Fibroblast of lung (primary cell): ENCODE data around the gene CRACDL.

Source experiments
- EZH2 ChIP-seq: IDR thresholded peaks from 2 replicates; pipeline ENCODE4 v1.5.1; 2012; ENCODE audit warnings: low read length, control low read depth, mild to moderate bottlenecking; ENCODE audit errors: missing control alignments
- TF ChIP-seq, protein P1 (sequence below), 2 donors: IDR thresholded peaks in 1 of 2; conservative IDR thresholded peaks in 1 of 2; 1 replicate in 1 of 2; 2 replicates in 1 of 2; pipeline ENCODE4 v1.5.1; 2011 to 2012; ENCODE audit warnings: low read length in 2 of 2, control low read depth in 1 of 2, inconsistent platforms in 1 of 2, low read depth in 1 of 2, mild to moderate bottlenecking in 1 of 2

DNA sequence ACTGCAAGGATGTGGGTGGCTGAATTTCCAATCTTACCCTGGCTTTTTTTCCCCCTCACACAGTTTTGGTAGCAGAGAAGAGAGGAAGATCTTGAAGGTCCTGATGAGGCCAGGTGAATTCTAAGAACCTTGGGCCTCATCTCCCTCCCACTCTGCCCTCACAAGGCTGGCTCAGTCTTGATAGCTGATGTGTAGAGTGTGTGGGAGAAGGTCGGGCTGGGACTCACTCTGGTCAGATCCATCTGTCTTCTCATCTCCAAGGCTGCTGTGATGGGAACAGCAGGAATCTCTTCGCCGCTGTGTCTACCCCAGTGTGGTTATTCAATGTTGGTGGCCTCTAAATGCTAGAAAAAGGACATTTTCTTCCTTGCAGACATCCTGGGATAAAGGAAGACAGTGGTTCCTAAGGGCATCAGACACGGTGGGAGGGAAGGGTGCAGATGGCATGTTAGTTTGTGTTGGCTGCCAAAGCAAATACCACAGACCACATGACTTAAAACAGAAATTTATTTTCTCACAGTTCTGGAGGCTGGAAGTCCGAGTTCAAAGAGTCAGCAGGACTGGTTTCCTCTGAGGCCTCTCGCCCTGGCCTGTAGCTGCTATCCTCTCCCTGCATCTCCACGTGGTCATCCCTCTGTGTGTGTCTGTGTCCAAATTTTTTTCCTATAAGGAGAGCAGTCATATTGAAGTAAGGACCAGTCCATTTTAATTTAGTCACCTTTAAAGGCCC is 167.5 kb downstream of the CRACDL start:
- TF ChIP-seq, protein P1, sequence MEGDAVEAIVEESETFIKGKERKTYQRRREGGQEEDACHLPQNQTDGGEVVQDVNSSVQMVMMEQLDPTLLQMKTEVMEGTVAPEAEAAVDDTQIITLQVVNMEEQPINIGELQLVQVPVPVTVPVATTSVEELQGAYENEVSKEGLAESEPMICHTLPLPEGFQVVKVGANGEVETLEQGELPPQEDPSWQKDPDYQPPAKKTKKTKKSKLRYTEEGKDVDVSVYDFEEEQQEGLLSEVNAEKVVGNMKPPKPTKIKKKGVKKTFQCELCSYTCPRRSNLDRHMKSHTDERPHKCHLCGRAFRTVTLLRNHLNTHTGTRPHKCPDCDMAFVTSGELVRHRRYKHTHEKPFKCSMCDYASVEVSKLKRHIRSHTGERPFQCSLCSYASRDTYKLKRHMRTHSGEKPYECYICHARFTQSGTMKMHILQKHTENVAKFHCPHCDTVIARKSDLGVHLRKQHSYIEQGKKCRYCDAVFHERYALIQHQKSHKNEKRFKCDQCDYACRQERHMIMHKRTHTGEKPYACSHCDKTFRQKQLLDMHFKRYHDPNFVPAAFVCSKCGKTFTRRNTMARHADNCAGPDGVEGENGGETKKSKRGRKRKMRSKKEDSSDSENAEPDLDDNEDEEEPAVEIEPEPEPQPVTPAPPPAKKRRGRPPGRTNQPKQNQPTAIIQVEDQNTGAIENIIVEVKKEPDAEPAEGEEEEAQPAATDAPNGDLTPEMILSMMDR (conservative IDR thresholded peaks at IDR 0.05 in 1 of 2, IDR thresholded peaks at IDR 0.05 in 1 of 2; ENCODE audit: low read depth in 1 of 2, low read length in 2 of 2) = no peak
- no peak for TF ChIP-seq EZH2
